Neural crest cell (in vitro differentiated cells): ENCODE data around the gene SLC39A7. TPM values are rescaled to one million over a fixed set of nuclear protein-coding genes. Genes with fewer than 3 reads are reported as not detected.

Experiments
- DNase-seq: peaks from one replicate; pipeline ENCODE4 v3.0.0; 2021; ENCODE audit warnings: low read depth, mixed read lengths, low spot score
- H3K27ac Mint-ChIP-seq: one replicate; pipeline ENCODE4 v1.8.0; 2021; ENCODE audit warnings: mild to moderate bottlenecking, mixed read lengths; ENCODE audit not compliant: unreplicated experiment
- H3K27me3 Mint-ChIP-seq: 2 replicates; pipeline ENCODE4 v1.8.0; 2021; ENCODE audit warnings: low read depth, mild to moderate bottlenecking, mixed read lengths
- H3K36me3 Mint-ChIP-seq: 2 replicates; pipeline ENCODE4 v1.8.0; 2021; ENCODE audit warnings: low read depth, mild to moderate bottlenecking, mixed read lengths
- H3K4me1 Mint-ChIP-seq: 2 replicates; pipeline ENCODE4 v1.8.0; 2021; ENCODE audit warnings: mixed read lengths
- H3K4me3 Mint-ChIP-seq: one replicate; pipeline ENCODE4 v1.8.0; 2021; ENCODE audit warnings: mild to moderate bottlenecking, mixed read lengths
- H3K9me3 Mint-ChIP-seq: 2 replicates; pipeline ENCODE4 v1.8.0; 2021; ENCODE audit warnings: mixed read lengths
- total RNA-seq: library from RNA; stranded (reverse); gene quantifications from 2 replicates; pipeline ENCODE4 v1.2.1, GENCODE V29; 2021
- TF ChIP-seq, protein P1 (sequence below): fragments of 200-600 bp; sonication (generic); conservative IDR thresholded peaks from 2 replicates; pipeline ENCODE4 v1.5.0; 2021; ENCODE audit warnings: antibody characterized with exemption, mild to moderate bottlenecking

Gene SLC39A7
- total RNA-seq, 1 donor from 2014 or later: 103 TPM

DNA sequence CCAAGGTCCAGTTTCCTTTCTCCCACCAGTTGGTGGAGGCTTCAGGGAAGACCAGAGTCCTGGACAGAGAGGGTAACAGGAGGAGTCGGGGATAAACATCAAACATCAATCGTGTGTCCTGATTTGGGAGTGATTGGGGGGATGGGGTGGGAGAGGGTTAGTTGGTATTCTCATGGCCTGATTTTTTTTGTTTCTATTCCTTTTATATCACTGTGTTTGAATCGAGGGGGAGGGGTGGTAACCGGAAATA, 3.4 kb downstream of the SLC39A7 start:
- no peak for DNase-seq
- Mint-ChIP-seq H3K4me1 (peaks cover 74% of the 10 kb centered on the region), H3K9me3 (no peaks in the 10 kb centered on the region), H3K36me3 (peaks cover 22% of the 10 kb centered on the region), H3K4me3 (peak overlapping the region; percentile 99), H3K27ac (peak overlapping the region; percentile 78), H3K27me3 (no peaks in the 10 kb centered on the region)
- TF ChIP-seq, protein P1, sequence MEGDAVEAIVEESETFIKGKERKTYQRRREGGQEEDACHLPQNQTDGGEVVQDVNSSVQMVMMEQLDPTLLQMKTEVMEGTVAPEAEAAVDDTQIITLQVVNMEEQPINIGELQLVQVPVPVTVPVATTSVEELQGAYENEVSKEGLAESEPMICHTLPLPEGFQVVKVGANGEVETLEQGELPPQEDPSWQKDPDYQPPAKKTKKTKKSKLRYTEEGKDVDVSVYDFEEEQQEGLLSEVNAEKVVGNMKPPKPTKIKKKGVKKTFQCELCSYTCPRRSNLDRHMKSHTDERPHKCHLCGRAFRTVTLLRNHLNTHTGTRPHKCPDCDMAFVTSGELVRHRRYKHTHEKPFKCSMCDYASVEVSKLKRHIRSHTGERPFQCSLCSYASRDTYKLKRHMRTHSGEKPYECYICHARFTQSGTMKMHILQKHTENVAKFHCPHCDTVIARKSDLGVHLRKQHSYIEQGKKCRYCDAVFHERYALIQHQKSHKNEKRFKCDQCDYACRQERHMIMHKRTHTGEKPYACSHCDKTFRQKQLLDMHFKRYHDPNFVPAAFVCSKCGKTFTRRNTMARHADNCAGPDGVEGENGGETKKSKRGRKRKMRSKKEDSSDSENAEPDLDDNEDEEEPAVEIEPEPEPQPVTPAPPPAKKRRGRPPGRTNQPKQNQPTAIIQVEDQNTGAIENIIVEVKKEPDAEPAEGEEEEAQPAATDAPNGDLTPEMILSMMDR: no peak

DNA sequence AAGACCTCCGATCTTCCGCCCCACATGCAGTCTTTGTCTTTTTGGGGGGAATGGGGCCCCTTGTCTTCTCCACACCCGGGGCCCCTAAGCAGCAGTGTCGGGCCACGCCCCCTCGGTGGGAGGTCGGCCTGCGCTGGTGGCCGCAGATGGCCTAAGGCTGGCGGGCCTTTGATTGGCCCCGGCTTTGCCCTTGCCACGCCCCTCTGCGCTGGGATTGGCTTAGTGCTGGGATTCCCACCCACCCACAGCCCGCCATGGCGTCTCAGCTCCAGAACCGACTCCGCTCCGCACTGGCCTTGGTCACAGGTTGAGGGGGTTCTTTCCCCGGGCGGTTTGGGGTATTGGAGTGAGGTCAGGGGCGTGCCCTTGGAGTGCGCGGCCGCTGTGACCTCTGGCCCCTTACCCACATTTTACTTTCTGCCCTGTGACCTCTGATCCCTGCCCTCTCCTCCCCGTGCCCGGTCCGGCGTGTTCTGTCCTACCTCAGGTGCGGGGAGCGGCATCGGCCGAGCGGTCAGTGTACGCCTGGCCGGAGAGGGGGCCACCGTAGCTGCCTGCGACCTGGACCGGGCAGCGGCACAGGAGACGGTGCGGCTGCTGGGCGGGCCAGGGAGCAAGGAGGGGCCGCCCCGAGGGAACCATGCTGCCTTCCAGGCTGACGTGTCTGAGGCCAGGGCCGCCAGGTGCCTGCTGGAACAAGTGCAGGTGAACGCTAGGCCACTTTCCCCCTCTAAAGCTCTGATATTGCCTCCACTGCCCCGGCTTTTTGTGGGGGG, 3.9 kb downstream of the SLC39A7 start, which contains the start of gene HSD17B8:
HSD17B8 (plus strand) TSS at position 241 of the 776 bp plus-strand sequence; CDS start at position 255, 14 bp downstream.
- peaks cover 74% of the 10 kb centered on the region for H3K4me1 Mint-ChIP-seq
- peaks cover 22% of the 10 kb centered on the region for H3K36me3 Mint-ChIP-seq

DNA sequence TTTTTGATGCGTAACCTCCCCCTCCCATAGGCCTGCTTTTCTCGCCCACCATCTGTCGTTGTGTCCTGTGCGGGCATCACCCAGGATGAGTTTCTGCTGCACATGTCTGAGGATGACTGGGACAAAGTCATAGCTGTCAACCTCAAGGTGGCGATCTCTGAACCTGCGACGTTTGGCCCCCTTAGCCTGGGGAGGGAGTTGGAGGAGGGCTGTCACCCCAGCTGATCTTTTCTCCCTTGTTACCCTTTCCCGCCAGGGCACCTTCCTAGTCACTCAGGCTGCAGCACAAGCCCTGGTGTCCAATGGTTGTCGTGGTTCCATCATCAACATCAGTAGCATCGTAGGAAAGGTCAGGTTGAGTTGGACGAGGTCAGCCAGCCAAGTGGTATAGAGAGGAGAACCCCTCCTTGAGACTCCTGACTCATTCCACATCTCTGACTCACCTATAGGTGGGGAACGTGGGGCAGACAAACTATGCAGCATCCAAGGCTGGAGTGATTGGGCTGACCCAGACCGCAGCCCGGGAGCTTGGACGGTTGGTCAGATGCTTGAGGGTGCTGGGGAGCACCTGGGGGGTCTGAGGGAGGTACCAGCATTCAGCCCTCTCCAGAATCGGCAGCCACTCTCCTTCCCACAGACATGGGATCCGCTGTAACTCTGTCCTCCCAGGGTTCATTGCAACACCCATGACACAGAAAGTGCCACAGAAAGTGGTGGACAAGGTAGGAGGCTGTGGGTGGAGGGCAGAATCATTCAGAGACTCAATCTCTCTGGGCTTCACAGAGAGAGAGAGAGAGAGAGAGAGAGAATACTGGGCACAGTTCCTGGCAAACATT, 4.7 kb downstream of the SLC39A7 start:
- Mint-ChIP-seq H3K27ac (peak overlapping the region; percentile 93), H3K9me3 (no peaks in the 10 kb centered on the region), H3K4me1 (peaks cover 77% of the 10 kb centered on the region), H3K27me3 (no peaks in the 10 kb centered on the region), H3K36me3 (peaks cover 26% of the 10 kb centered on the region), H3K4me3 (peak overlapping the region; percentile 99)
- DNase-seq: no peak
- TF ChIP-seq, protein P1: no peak

More for the DNA sequence above, 3.9 kb downstream of the SLC39A7 start, which contains the start of gene HSD17B8:
- H3K27ac Mint-ChIP-seq: peak within 1 kb of the TSS; percentile 93
- no peaks in the 10 kb centered on the region for H3K9me3 Mint-ChIP-seq
- H3K27me3 Mint-ChIP-seq: no peaks in the 10 kb centered on the region
- H3K4me3 Mint-ChIP-seq: peak within 1 kb of the TSS; percentile 99
- TF ChIP-seq, protein P1: no peak
- DNase-seq: peak; percentile 90

DNA sequence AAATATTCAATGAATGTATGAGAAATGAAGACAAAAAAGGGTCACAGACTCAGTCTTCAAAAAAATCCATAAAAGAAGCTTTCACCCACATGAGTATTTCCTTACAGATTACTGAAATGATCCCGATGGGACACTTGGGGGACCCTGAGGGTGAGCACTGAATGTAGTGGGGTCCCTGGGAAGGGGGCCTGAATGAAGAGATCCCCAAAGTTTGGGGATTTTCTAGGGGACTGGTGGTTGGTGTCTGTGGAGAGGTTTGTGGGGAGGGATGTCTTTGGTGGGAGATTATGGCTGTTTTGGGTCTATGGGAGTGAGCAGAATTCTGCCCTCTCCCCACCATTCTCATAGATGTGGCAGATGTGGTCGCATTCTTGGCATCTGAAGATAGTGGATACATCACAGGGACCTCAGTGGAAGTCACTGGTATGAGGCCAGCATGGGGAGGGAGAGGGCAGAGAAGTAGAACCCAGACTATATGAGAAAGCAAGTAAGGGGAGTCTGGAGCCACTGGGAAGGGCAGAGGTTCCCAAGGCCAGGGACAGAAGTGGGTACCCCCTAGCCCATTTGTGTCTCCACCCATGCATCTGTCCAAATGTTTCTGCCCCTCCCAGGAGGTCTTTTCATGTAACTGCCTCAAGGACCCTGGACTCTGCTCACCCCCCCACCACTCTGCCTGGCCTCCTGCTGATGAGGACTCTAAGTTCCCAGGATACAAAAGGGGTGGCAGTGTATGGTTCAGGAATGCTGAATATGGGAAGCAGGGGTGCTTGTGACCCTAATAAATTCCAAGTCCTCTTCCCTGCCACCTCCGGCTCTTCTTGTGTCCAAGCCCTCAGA, 5.6 kb downstream of the SLC39A7 start:
- Mint-ChIP-seq H3K4me1 (peaks cover 73% of the 10 kb centered on the region), H3K27ac (peak overlapping the region; percentile 93), H3K36me3 (peaks cover 25% of the 10 kb centered on the region), H3K27me3 (no peaks in the 10 kb centered on the region), H3K9me3 (no peaks in the 10 kb centered on the region), H3K4me3 (peak overlapping the region; percentile 99)
- TF ChIP-seq, protein P1: no peak
- DNase-seq: no peak
